Kidney (tissue), 14 donors: ENCODE measurements around the gene F10. TPM values are rescaled to one million over a fixed set of nuclear protein-coding genes. Genes with fewer than 3 reads are reported as not detected.

Source experiments
- DNase-seq, 5 donors: peaks; one replicate each; pipeline ENCODE4 v3.0.0-alpha.2; 2013 to 2020
- FAIRE-seq: peaks from 2 replicates; lab custom pipeline; 2012; peaks lifted over from hg19 to GRCh38; lab: Jason Lieb, UNC
- H3K27ac ChIP-seq, 2 donors: one replicate each; pipeline ENCODE4 v1.7.0; 2013; ENCODE audit warnings: low read depth in 2 of 2, low read length in 2 of 2, inconsistent platforms in 1 of 2
- H3K27me3 ChIP-seq: one replicate; pipeline ENCODE4 v1.7.1; 2013; ENCODE audit warnings: low read length, inconsistent platforms; ENCODE audit not compliant: control insufficient read depth, insufficient read depth
- H3K36me3 ChIP-seq, 3 donors: one replicate each; pipeline versions ENCODE4 v1.7.0 to v1.7.1; 2013; ENCODE audit warnings: low read length in 3 of 3, control low read depth in 1 of 3, inconsistent platforms in 1 of 3; ENCODE audit not compliant: insufficient read depth in 3 of 3, control insufficient read depth in 2 of 3
- H3K4me1 ChIP-seq, 3 donors: one replicate each; pipeline versions ENCODE4 v1.7.0 to v1.7.1; 2013; ENCODE audit warnings: low read length in 3 of 3, inconsistent platforms in 1 of 3, low read depth in 1 of 3; ENCODE audit not compliant: control insufficient read depth in 2 of 3, insufficient read depth in 2 of 3
- H3K4me3 ChIP-seq, 3 donors: one replicate each; pipeline versions ENCODE4 v1.7.0 to v1.8.1; 2013; ENCODE audit warnings: low read length in 3 of 3, control low read depth in 1 of 3, inconsistent platforms in 1 of 3
- H3K9ac ChIP-seq, 3 donors: one replicate each; pipeline versions ENCODE4 v1.7.0 to v1.7.1; 2013; ENCODE audit warnings: low read length in 3 of 3, control low read depth in 1 of 3, inconsistent platforms in 1 of 3
- H3K9me3 ChIP-seq, 3 donors: one replicate each; pipeline versions ENCODE4 v1.7.0 to v1.7.1; 2013; ENCODE audit warnings: low read length in 3 of 3, control low read depth in 1 of 3, inconsistent platforms in 1 of 3; ENCODE audit not compliant: control insufficient read depth in 2 of 3, insufficient read depth in 1 of 3
- intact Hi-C: fragments of 100-400 bp; cut with DNase I; formaldehyde crosslinking; loops from one replicate; pipeline ENCODE4 v1.11.1; 2022
- polyA plus RNA-seq: library from polyadenylated mRNA; stranded (reverse); fragments of 350-450 nt; fragmentation: Illumina TruSeq; extraction: RNeasy Lipid Tissue Mini Kit (QIAGEN cat#74804); gene quantifications from one replicate; pipeline ENCODE4 v1.2.3, GENCODE V29; 2014; ENCODE audit warnings: low read depth, low replicate concordance; ENCODE audit not compliant: insufficient read depth
- total RNA-seq: library from RNA; stranded (reverse); fragmentation: NEBNext Ultra II Directional; extraction: Animal tissue kit (Norgen Biotek cat#: 25700); gene quantifications from one replicate; pipeline ENCODE4 v1.2.1, GENCODE V29; 2021
- TF ChIP-seq, protein P1 (sequence below): IDR thresholded peaks from 3 replicates; pipeline ENCODE4 v1.5.1; 2012; ENCODE audit warnings: mild to moderate bottlenecking, moderate library complexity, borderline replicate concordance; ENCODE audit not compliant: insufficient read depth; ENCODE audit errors: extremely low read depth
- donor health status: control.
- donor health status: control.
- donor health status: control.
- donor health status: control.
- donor health status: control.
- donor health status: DM: yes; HTN: yes; CAD: no.
- donor health status: Normal renal cell carcinoma (clear cell type).

The F10 gene
- total and polyA plus RNA-seq, 2 donors from 2014 or later: 5.1 to 6.8 TPM

DNA sequence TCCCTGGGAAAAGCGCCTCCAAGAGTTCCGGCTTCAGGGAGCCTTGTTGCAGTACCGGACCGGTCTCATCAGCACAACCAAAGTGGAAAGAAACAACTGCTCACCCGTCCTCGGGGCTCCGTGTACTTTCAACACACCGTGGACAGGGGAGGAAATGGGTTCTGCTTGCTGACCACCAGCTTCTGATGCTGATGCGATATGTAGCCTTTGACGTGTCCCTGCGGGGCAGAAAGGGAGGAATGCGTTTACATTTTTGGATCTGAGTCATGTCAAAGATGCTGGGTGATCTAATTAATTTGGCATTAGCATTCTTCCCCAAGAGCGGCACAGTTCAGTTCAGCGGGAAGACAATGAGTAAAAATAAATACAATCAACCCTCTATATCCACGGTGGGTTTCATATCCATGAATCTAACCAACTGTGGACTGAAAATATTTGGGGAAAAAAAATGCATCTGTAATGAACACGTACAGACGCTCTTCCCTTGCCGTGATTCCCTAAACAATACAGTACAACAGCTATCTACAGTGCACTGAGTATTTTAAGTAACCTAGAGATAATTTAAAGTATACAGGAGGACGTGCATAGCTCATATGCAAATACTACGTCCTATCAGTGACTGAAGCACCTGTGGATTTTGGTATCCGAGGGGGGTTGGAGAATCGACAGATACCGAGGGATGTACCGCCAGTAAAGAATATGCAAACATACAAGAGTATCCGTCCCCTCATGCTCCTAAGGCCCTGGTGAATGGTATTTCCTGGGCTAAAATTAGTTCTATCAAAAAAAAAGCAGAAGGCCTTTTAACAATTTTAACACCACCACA lies 55.7 kb downstream of the F10 start:
- FAIRE-seq (no peak), DNase-seq (no peak)
- H3K27me3 ChIP-seq: no peaks in the 10 kb centered on the region
- no peaks in the 10 kb centered on the region for H3K4me1 ChIP-seq
- H3K4me3 ChIP-seq: no peak overlapping the region
- intact Hi-C loops: no loop called here
- H3K36me3 ChIP-seq: peaks cover 4 to 53% (median 30%) of the 10 kb centered on the region in 3 donors
- H3K9me3 ChIP-seq: no peaks in the 10 kb centered on the region
- H3K27ac ChIP-seq: no peak overlapping the region
- H3K9ac ChIP-seq: no peak overlapping the region
- TF ChIP-seq, protein P1, sequence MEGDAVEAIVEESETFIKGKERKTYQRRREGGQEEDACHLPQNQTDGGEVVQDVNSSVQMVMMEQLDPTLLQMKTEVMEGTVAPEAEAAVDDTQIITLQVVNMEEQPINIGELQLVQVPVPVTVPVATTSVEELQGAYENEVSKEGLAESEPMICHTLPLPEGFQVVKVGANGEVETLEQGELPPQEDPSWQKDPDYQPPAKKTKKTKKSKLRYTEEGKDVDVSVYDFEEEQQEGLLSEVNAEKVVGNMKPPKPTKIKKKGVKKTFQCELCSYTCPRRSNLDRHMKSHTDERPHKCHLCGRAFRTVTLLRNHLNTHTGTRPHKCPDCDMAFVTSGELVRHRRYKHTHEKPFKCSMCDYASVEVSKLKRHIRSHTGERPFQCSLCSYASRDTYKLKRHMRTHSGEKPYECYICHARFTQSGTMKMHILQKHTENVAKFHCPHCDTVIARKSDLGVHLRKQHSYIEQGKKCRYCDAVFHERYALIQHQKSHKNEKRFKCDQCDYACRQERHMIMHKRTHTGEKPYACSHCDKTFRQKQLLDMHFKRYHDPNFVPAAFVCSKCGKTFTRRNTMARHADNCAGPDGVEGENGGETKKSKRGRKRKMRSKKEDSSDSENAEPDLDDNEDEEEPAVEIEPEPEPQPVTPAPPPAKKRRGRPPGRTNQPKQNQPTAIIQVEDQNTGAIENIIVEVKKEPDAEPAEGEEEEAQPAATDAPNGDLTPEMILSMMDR: no peak

DNA sequence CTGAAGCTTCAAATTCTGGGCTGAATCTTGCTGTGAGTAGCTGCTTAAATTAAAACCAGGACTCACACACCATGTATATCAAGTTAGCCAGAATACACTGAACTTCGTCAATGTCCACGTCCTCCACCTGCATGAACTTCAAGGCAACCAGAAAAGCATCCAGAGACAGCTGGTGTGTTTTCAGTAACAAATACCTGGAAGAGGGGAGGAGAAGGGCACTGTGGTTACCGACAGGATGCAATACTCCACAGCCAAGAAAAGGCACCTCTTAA lies 56.2 kb downstream of the F10 start:
- H3K27ac ChIP-seq: no peak overlapping the region
- FAIRE-seq: no peak
- H3K4me3 ChIP-seq: no peak overlapping the region
- H3K27me3 ChIP-seq: no peaks in the 10 kb centered on the region
- TF ChIP-seq, protein P1: no peak
- intact Hi-C loops: no loop called here
- H3K36me3 ChIP-seq: peaks cover 7 to 59% (median 33%) of the 10 kb centered on the region in 3 donors
- no peaks in the 10 kb centered on the region for H3K9me3 ChIP-seq
- H3K9ac ChIP-seq: no peak overlapping the region
- H3K4me1 ChIP-seq: no peaks in the 10 kb centered on the region
- no peak for DNase-seq

DNA sequence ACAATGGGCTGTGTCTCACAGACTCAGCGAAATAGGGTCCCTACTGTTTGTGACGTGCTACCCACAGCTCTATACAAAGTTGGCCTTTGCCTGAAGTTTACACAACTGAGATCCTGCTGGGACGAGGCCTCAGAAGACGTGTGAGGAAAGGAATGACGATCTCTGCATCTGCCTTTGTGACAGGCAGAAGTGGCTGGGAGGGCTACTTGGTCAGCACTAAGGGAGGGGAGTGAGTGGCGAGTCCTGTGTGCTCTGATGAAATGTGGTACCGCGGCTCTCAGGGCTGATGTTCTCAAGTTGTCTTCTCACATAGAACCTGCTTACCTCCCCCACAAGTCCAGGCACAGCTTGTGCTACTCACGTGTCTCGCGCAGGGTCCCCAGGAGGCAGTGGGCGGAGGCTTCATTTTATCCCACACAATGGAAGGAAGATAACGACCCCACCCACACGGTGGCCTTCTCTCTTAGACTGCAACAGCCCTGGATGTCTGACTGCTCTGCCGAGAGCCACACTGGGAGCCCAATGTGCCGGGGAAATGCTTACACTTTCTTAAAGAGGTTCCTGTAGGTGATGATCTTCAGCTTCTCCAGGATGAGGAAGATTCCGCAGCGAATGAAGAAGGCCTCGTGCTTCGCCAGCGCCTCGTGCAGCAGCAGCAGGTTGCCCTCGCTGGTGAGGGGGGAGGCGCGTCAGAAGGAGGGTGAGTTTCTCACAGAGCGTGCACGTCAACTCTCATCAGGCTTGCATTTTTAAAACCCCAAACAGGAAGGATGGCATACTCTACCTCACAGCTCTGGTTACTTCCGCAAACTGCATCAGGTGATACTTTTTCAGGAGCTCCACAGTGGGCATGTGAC lies 57.0 kb downstream of the F10 start:
- FAIRE-seq: no peak
- no peak overlapping the region for H3K27ac ChIP-seq

More for the DNA sequence above, 57.0 kb downstream of the F10 start:
- Histone ChIP-seq H3K9ac (no peak overlapping the region), H3K27me3 (no peaks in the 10 kb centered on the region), H3K36me3 (peaks cover 7 to 63% (median 34%) of the 10 kb centered on the region in 3 donors), H3K4me1 (no peaks in the 10 kb centered on the region), H3K4me3 (no peak overlapping the region), H3K9me3 (no peaks in the 10 kb centered on the region)
- intact Hi-C loops: no loop called here
- TF ChIP-seq, protein P1: no peak
- no peak for DNase-seq
